ENCODE measurements around the gene CREB3L4. TPM values are rescaled to one million over a fixed set of nuclear protein-coding genes. Genes with fewer than 3 reads are reported as not detected.
"Not testable (repeated sequence)": the region's sequence is repeated elsewhere in the genome, so short reads cannot be mapped to it uniquely, and the experiment has no call there.

CREB3L4 gene
- total RNA-seq, 2 experiments from 2014 or later: 6.9 to 7.9 TPM

DNA sequence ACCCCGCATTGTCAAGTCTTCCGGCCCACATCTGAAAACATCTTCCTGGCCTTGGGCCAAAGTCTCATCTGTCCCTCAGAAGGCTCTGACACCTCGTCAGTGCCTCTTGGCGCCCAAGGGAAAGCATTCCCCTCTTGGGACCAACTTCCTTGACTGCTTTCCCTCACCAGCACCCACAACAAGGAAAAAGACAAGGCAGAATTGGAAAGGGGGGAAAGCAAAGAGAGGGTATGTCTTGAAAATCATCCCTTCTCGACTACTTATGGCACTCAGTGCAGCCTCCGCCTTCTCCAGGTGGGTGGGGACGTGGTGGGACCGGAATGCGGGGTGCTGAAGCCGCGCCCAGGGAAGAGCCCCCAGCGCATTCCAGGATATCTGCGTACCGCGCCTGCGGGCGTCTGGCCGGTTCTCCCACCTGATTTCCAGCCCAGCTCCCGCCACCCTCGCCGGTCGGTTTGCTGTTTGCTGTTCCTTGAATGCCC lies 3.8 kb upstream of the CREB3L4 start:
- CTCF ChIA-PET: interaction anchor here (1.2 to 2.2 kb wide), 5 partner anchors 10 to 24 kb away, joined by 4 to 13 read pairs (median 7); partner anchors contain the start of genes DENND4B and RAB13
- POLR2A ChIA-PET: interaction anchor here (2.1 kb wide), 1 partner anchor 18 kb away, joined by 6 read pairs; no protein-coding TSS in a partner anchor
- Mint-ChIP-seq H3K36me3 (ENCODE audit: low read depth) (peaks cover 19% of the 10 kb centered on the region), H3K27me3 (no peaks in the 10 kb centered on the region), H3K4me1 (peaks cover 69% of the 10 kb centered on the region), H3K9me3 (no peaks in the 10 kb centered on the region), H3K27ac (peak overlapping the region; percentile 91), H3K4me3 (peak overlapping the region; percentile 81)
- DNase-seq: no peak

- Mint-ChIP-seq H3K4me3 (peak overlapping the region; percentile 88), H3K27me3 (no peaks in the 10 kb centered on the region), H3K27ac (peak overlapping the region; percentile 95), H3K9me3 (no peaks in the 10 kb centered on the region), H3K36me3 (ENCODE audit: low read depth) (peaks cover 4% of the 10 kb centered on the region), H3K4me1 (peaks cover 63% of the 10 kb centered on the region)
- POLR2A ChIA-PET: interaction anchor here (0.7 to 1.7 kb wide), 3 partner anchors 10 to 22 kb away, joined by 3 to 9 read pairs (median 6); partner anchors contain the start of genes JTB and RPS27
- CTCF ChIA-PET: interaction anchor here (0.6 to 3.5 kb wide), 13 partner anchors 8 to 288 kb away, joined by 3 to 25 read pairs (median 3); partner anchors contain the start of genes CRTC2, DENND4B, JTB and RAB13
- DNase-seq: no peak
These were observed 280 bp downstream of the CREB3L4 start for GRCh38 chr1:153968000-153968363.

DNA sequence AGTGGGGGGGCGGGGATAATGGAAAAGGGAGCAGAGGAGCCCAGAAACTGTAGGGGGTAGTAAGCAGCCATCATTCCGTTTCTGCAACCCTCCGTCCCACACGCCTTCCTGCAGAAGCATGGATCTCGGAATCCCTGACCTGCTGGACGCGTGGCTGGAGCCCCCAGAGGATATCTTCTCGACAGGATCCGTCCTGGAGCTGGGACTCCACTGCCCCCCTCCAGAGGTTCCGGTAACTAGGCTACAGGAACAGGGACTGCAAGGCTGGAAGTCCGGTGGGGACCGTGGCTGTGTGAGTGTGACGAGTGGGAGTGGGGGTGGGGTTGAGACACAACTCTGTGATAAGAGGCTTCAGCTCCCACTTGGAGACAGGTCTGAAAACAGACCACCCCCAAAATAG lies 706 bp downstream of the CREB3L4 start:
- Mint-ChIP-seq H3K27ac (peak overlapping the region; percentile 95), H3K4me3 (peak overlapping the region; percentile 88), H3K27me3 (no peaks in the 10 kb centered on the region), H3K36me3 (ENCODE audit: low read depth) (peaks cover 7% of the 10 kb centered on the region), H3K9me3 (no peaks in the 10 kb centered on the region), H3K4me1 (peaks cover 66% of the 10 kb centered on the region)
- POLR2A ChIA-PET: interaction anchor here (0.8 kb wide), 1 partner anchor 22 kb away, joined by 3 read pairs; the partner anchor contains the start of gene RPS27
- CTCF ChIA-PET: interaction anchor here (0.8 to 3.5 kb wide), 7 partner anchors 10 to 289 kb away, joined by 3 to 25 read pairs (median 3); partner anchors contain the start of genes DENND4B, JTB, RAB13 and SLC27A3
- DNase-seq: no peak

- no peak overlapping the region for H3K4me3 Mint-ChIP-seq
- DNase-seq: no peak
- peaks cover 63% of the 10 kb centered on the region for H3K4me1 Mint-ChIP-seq
- peak overlapping the region; percentile 54 for H3K27ac Mint-ChIP-seq
- POLR2A ChIA-PET: no interaction called here
- H3K36me3 Mint-ChIP-seq (ENCODE audit: low read depth): peaks cover 12% of the 10 kb centered on the region
- CTCF ChIA-PET: interaction anchor here (0.6 to 2.9 kb wide), 5 partner anchors 9 to 188 kb away, joined by 3 to 14 read pairs (median 3); partner anchors contain the start of gene JTB
- H3K9me3 Mint-ChIP-seq: no peaks in the 10 kb centered on the region
- no peaks in the 10 kb centered on the region for H3K27me3 Mint-ChIP-seq
These were observed 1.3 kb downstream of the CREB3L4 start for GRCh38 chr1:153968972-153969371.

DNA sequence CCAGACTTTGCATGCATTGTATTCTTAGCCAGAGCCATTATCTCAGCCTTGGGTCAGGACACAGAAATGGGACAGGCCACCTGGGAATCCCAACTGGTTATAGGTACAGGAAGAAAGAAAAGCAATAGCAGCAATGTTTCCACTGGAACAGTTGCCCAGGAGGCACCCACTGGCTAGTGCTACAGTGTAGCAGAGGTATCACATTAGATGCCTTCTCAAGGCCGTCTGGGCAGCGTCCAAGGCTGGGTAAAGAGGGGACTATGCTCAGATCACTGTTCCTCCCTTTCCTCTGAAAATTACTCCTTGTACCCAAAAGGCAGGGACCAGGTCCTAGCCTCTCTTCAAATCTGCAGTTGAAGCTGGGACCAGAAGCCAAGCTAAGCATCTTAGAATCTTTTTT lies 2.6 kb downstream of the CREB3L4 start:
- ChIA-PET CTCF (interaction anchor here (1.2 kb wide), 1 partner anchor 10 kb away, joined by 3 read pairs; no protein-coding TSS in a partner anchor), POLR2A (no interaction called here)
- Mint-ChIP-seq H3K4me1 (peaks cover 67% of the 10 kb centered on the region), H3K27ac (no peak overlapping the region), H3K9me3 (no peaks in the 10 kb centered on the region), H3K36me3 (ENCODE audit: low read depth) (peaks cover 24% of the 10 kb centered on the region), H3K4me3 (no peak overlapping the region), H3K27me3 (no peaks in the 10 kb centered on the region)
- DNase-seq: no peak

DNA sequence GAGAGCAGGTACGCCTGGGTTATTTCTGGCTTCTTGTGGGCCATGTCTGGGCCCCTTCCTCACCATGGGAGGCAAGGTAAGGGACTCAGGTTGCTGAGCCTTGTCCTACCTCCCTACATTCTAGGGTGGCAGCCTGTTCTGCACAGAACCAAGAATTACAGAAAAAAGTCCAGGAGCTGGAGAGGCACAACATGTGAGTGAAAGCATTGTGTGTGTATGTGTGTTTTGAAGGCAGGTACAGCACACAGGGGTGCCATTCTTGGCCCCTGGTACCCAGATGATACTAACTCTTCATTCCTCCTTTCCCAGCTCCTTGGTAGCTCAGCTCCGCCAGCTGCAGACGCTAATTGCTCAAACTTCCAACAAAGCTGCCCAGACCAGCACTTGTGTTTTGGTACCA lies 5.4 kb downstream of the CREB3L4 start:
- no peaks in the 10 kb centered on the region for H3K9me3 Mint-ChIP-seq
- DNase-seq: no peak
- peaks cover 63% of the 10 kb centered on the region for H3K4me1 Mint-ChIP-seq
- no peaks in the 10 kb centered on the region for H3K27me3 Mint-ChIP-seq
- H3K4me3 Mint-ChIP-seq: no peak overlapping the region
- peaks cover 38% of the 10 kb centered on the region for H3K36me3 Mint-ChIP-seq (ENCODE audit: low read depth)
- no peak overlapping the region for H3K27ac Mint-ChIP-seq
- POLR2A ChIA-PET: no interaction called here
- CTCF ChIA-PET: interaction anchor here (0.6 to 1.0 kb wide), 4 partner anchors 11 to 313 kb away, joined by 3 read pairs; no protein-coding TSS in a partner anchor

GRCh38 chr1:153973525-153973924 lies 5.8 kb downstream of the CREB3L4 start:
- Mint-ChIP-seq H3K4me1 (peaks cover 64% of the 10 kb centered on the region), H3K36me3 (ENCODE audit: low read depth) (peaks cover 38% of the 10 kb centered on the region)
- DNase-seq: no peak

GRCh38 chr1:153976819-153977249 lies 9.1 kb downstream of the CREB3L4 start:
- H3K27me3 Mint-ChIP-seq: no peaks in the 10 kb centered on the region
- no peaks in the 10 kb centered on the region for H3K9me3 Mint-ChIP-seq
- peaks cover 54% of the 10 kb centered on the region for H3K4me1 Mint-ChIP-seq
- H3K27ac Mint-ChIP-seq: peak overlapping the region; percentile 92
- ChIA-PET POLR2A (interaction anchor here (0.6 to 1.8 kb wide), 5 partner anchors 10 to 305 kb away, joined by 3 to 9 read pairs (median 3); partner anchors contain the start of genes CREB3L4 and RPS27), CTCF (interaction anchor here (0.6 to 4.8 kb wide), 7 partner anchors 8 to 68 kb away, joined by 3 to 32 read pairs (median 12); partner anchors contain the start of genes CREB3L4, DENND4B, RAB13 and SLC39A1)
- peak overlapping the region; percentile 97 for H3K4me3 Mint-ChIP-seq
- no peak for DNase-seq
- H3K36me3 Mint-ChIP-seq (ENCODE audit: low read depth): peaks cover 38% of the 10 kb centered on the region

More at GRCh38 chr1:153973525-153973924, 5.8 kb downstream of the CREB3L4 start:
- CTCF ChIA-PET: interaction anchor here (0.6 to 1.0 kb wide), 4 partner anchors 8 to 313 kb away, joined by 3 read pairs; no protein-coding TSS in a partner anchor
- POLR2A ChIA-PET: no interaction called here
- no peaks in the 10 kb centered on the region for H3K9me3 Mint-ChIP-seq
- no peaks in the 10 kb centered on the region for H3K27me3 Mint-ChIP-seq
- no peak overlapping the region for H3K27ac Mint-ChIP-seq
- no peak overlapping the region for H3K4me3 Mint-ChIP-seq

DNA sequence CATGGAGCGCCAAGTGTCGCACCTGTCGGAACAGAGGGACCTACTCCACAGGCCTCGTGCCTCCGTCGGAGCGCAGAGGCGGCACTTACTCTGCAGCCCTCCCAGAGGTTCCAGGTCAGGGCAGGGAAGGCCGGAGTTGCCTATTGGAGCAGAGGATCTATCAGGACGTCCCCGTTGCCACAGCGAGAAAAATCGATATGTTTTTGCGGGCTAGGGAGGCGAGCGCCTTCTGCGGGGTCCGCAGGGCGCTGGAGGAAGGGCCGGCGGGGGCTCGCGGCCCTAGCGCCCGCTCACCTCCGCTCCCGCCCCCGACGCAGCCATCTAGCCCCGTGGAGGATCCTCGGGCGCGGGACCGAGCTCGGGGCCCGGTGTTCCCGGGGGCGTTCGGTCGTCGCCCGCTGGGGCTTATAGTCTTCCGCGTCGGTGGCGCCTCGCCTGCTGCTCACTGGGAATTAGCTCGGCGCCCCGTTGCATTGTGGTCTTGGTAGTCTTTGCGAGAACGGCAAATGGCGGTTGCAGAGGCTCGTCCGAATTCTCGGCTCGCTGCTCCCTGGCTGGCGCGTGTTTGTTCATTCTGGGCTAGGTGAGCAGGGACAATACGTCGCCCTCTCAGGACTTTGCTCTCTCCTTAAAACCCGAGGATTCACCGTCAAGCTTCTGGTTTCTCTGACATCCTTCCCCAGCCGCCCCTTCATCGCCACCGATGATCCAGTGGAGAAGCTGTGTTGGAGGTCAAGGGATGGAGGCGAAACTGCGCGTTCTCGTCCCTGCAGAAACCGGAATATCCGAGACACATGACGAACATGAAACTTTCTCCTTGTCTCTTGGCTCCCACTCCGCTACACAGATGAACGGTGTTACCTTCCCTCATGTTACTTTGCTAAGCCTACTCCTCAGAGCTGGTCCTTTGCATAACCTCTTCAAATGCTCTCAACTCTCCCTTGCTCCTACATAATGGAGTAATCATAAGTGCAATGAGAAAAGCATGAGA lies 9.8 kb downstream of the CREB3L4 start, which contains the start of gene JTB:
JTB (minus strand) TSS at position 425 of the 991 bp plus-strand sequence; CDS start at position 3, 422 bp downstream.
- no peaks in the 10 kb centered on the region for H3K27me3 Mint-ChIP-seq
- no peaks in the 10 kb centered on the region for H3K9me3 Mint-ChIP-seq
- H3K36me3 Mint-ChIP-seq (ENCODE audit: low read depth): peaks cover 38% of the 10 kb centered on the region
- H3K4me3 Mint-ChIP-seq: peak within 1 kb of the TSS; percentile 97
- H3K4me1 Mint-ChIP-seq: peaks cover 47% of the 10 kb centered on the region
- ChIA-PET CTCF (interaction anchor here (0.5 to 4.8 kb wide), 11 partner anchors 8 to 181 kb away, joined by 3 to 32 read pairs (median 4); partner anchors contain the start of genes CREB3L4, DENND4B, RAB13 and RPS27), POLR2A (interaction anchor here (0.6 to 1.8 kb wide), 7 partner anchors 10 to 306 kb away, joined by 3 to 9 read pairs (median 3); partner anchors contain the start of genes CREB3L4, CRTC2 and RPS27)
- peak within 1 kb of the TSS; percentile 92 for H3K27ac Mint-ChIP-seq
- DNase-seq: peak; percentile 90

DNA sequence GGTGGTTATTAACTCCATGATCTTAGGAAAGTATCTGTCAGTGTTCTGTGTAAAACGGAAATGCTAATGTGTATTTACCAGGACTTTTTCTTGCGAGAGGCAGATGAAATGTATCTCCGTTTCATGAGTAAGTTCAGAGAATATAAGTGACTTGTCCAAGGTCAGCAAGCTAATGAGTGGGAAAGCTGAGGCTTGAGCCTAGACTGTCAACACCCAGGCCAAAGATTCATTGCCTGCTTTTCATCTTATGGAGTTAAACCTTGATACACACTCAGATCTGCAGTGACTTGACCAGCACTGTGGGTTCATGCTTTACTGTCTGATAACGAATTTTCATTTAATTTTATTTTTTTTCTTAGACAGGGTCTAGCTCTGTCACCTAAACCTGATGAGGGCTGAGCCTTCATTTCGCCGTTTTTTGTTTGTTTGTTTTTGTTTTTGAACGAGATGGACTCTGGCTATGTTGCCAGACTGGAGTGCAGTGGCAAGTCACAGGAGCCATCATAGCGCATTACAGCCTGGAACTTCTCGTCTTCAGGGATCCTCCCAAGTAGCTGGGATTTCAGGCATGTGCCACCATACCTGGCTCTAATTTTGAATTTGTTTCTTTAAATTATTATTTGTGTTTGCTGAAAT lies 10.7 kb downstream of the CREB3L4 start:
- H3K9me3 Mint-ChIP-seq: no peaks in the 10 kb centered on the region
- H3K4me1 Mint-ChIP-seq: peaks cover 39% of the 10 kb centered on the region
- H3K27ac Mint-ChIP-seq: peak overlapping the region; percentile 92
- DNase-seq: no peak
- peak overlapping the region; percentile 97 for H3K4me3 Mint-ChIP-seq
- POLR2A ChIA-PET: interaction anchor here (1.0 to 1.8 kb wide), 4 partner anchors 11 to 56 kb away, joined by 3 to 9 read pairs (median 6); partner anchors contain the start of genes CREB3L4, CRTC2 and RPS27
- no peaks in the 10 kb centered on the region for H3K27me3 Mint-ChIP-seq
- H3K36me3 Mint-ChIP-seq (ENCODE audit: low read depth): peaks cover 35% of the 10 kb centered on the region
- CTCF ChIA-PET: interaction anchor here (0.8 to 4.8 kb wide), 7 partner anchors 8 to 182 kb away, joined by 3 to 32 read pairs (median 12); partner anchors contain the start of genes CREB3L4, DENND4B, RAB13 and SLC39A1

DNA sequence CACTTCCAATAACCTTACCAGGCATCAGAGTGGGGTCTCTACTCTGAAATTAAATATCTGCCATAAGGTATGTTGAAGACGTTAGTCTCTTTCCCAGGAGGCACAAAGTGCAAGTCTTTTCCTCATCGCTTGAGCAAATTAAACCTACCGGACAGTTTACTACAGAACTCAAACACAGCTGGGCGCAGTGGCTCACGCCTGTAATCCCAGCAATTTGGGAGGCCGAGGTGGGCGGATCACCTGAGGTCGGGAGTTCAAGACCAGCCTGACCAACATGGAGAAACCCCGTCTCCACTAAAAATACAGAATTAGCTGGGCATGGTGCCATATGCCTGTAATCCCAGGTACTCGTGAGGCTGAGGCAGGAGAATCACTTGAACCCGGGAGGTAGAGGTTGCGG lies 11.4 kb downstream of the CREB3L4 start:
- POLR2A ChIA-PET, DNase-seq, H3K27ac Mint-ChIP-seq, H3K9me3 Mint-ChIP-seq, H3K27me3 Mint-ChIP-seq: not testable (repeated sequence)
- Mint-ChIP-seq H3K4me1 (peaks cover 35% of the 10 kb centered on the region), H3K4me3 (peak overlapping the region; percentile 97), H3K36me3 (ENCODE audit: low read depth) (peaks cover 28% of the 10 kb centered on the region)
- CTCF ChIA-PET: interaction anchor here (0.8 to 4.8 kb wide), 4 partner anchors 7 to 129 kb away, joined by 3 to 32 read pairs (median 8); partner anchors contain the start of genes CREB3L4 and RAB13

All from activated CD4-positive, alpha-beta T cell treated with anti-CD3 and anti-CD28 coated beads, Interleukin-2, amount 10 ng/mL, durations not matched to agents 7 days and 5 days (primary cell).